Right ventricle myocardium inferior (tissue), 1 donor: ENCODE results near the gene SEMA4B. TPM values are rescaled to one million over a fixed set of nuclear protein-coding genes. Genes with fewer than 3 reads are reported as not detected.
A peak's percentile ranks its signal among the peaks of the same experiment; 100 is the strongest.
"Not testable (repeated sequence)": the region's sequence is repeated elsewhere in the genome, so short reads cannot be mapped to it uniquely, and the experiment has no call there.

Source experiments
- ATAC-seq: fragments of 200-7000 bp; cut with Tn5 transposase; one replicate; pipeline ENCODE4 v1.9.1; 2020; ENCODE audit warnings: mild to moderate bottlenecking, moderate library complexity
- DNase-seq: peaks from one replicate; pipeline ENCODE4 v3.0.0; 2021; ENCODE audit errors: missing footprints
- intact Hi-C: fragments of 100-400 bp; cut with DNase I; formaldehyde crosslinking; loops from one replicate; pipeline ENCODE4 v1.11.0; 2022
- total RNA-seq: library from RNA; stranded (reverse); fragmentation: NEBNext Ultra II Directional; extraction: Animal tissue kit (Norgen Biotek cat#: 25700); gene quantifications from one replicate; pipeline ENCODE4 v1.2.1, GENCODE V29; 2021
- donor health status: DM: no; HTN: yes; CAD: no; lungs with severe emphysema.

SEMA4B gene
- total RNA-seq, 1 donor from 2014 or later = 27.7 TPM

DNA sequence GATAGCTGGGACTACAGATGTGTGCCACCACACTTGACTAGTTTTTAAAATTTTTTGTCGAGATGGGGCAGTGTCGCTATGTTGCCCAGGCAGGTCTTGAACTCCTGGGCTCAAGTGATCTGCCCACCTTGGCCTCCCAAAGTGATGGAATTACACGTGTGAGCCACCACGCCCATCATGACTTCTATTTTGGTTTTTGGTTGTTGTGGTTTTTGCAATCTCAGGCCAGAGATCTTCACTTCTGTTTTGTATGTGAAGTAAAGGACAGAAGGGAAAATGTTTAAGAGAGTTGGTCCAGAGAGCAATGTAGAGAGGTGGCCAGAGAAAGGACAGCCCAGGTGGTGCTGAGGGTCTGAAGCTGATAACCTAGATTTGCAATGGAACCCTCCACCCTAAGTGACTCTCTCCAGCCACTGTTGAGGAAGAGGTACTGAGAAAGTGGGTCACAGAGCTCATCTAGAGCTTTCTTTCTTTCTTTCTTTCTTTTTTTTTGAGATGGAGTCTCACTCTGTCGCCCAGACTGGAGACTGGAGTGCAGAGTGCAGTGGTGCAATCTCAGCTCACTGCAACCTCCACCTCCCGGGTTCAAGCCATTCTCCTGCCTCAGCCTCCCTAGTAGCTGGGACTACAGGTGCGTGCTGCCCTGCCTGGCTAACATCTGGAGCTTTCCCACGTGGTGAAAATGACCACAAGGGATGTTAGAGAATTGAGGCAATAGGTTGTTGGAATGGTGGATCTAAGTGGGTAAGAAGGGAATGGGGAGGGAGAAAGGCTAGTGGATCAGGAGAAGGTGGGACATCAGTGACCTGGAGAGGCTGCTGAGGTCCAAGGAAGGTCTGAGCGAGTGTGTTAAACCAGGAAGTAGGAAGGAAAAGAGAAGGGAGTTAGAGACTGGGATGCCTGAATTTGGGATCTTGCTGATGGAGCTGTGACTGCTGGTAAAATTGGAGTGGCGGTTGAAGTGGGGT, 22.4 kb upstream of the SEMA4B start:
- ATAC-seq (no peak), DNase-seq (no peak)
- intact Hi-C loops = loop anchor here (5.0 kb wide), 1 partner anchor 54 kb away; the partner anchor contains the start of genes CIB1 and GDPGP1

DNA sequence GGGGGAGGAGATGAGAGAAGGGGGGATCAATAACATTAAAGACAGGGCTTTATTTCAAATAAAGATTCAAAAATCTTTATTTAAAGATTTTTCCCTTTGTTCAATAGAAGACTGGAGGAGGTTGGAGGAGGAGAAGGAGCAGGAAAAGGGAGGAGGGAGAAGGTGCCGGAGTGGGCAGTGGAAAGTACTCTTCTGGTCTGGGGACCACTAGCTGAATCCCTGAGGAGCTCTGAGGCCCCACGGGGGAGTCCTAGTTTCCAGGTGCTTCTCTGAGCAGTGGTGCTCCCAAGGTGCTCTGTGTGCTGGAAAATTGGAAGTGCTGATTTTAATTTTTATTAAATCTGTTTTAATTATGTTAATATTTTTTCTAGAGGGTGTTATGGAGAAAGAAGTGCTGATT, 19.4 kb upstream of the SEMA4B start:
- no peak for ATAC-seq
- DNase-seq = no peak
- intact Hi-C loops = no loop called here

GRCh38 chr15:90184119-90184785, 16.9 kb upstream of the SEMA4B start:
- intact Hi-C loops = loop anchor here (1.0 kb wide), 1 partner anchor 9 kb away; no protein-coding TSS in a partner anchor
- peak; percentile 85 for DNase-seq
- ATAC-seq = peak; percentile 85

GRCh38 chr15:90184786-90185704, 16.1 kb upstream of the SEMA4B start:
- DNase-seq (peak; percentile 82), ATAC-seq (peak; percentile 86)
- intact Hi-C loops = loop anchor here (1.0 kb wide), 1 partner anchor 10 kb away; no protein-coding TSS in a partner anchor

DNA sequence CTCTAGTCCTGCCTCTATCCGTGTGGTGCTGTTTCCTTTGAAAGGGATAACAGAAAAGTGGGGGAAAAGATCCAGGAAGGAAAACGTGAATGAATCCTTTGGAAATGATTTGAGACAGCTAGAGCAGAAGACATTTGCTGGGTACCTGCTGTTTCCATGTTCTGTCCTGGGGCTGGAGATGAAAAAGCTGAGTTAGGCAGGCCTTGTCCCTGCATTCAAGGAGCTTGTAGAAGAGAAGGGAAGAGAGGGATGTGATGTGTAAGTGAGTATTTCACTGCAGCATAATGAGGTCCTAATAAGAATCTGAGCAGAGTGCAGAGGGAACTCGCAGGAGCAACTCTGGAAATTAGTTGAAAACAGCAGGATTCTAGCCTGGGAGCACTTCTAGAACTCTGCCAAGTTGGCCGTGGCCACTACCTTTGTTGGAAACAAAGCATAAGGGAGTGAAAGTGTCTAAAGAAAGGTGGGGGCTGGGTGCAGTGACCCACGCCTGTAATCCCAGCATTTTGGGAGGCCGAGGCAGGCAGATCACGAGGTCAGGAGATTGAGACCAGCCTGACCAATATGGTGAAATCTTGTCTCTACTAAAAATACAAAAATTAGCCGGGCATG, 13.8 kb upstream of the SEMA4B start:
- ATAC-seq (no peak), DNase-seq (no peak)
- intact Hi-C loops = no loop called here

DNA sequence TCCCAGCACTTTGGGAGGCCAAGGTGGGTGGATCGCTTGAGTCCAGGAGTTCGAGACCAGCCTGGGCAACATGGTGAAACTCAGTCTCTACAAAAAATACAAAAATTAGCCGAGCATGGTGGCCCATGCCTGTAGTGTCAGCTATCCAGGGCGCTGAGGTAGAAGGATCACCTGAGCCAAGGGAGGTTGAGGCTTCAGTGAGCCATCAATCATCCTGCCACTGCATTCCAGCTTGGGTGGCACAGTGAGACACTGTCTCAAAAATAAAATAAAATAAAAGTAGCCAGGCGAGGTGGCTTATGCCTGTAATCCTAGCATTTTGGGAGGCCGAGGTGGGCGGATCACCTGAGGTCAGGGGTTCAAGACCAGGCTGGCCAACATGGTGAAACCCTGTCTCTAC, 13.1 kb upstream of the SEMA4B start:
- DNase-seq, ATAC-seq, intact Hi-C loops: not testable (repeated sequence)

GRCh38 chr15:90188914-90189748, 12.0 kb upstream of the SEMA4B start:
- DNase-seq = no peak
- intact Hi-C loops = no loop called here

DNA sequence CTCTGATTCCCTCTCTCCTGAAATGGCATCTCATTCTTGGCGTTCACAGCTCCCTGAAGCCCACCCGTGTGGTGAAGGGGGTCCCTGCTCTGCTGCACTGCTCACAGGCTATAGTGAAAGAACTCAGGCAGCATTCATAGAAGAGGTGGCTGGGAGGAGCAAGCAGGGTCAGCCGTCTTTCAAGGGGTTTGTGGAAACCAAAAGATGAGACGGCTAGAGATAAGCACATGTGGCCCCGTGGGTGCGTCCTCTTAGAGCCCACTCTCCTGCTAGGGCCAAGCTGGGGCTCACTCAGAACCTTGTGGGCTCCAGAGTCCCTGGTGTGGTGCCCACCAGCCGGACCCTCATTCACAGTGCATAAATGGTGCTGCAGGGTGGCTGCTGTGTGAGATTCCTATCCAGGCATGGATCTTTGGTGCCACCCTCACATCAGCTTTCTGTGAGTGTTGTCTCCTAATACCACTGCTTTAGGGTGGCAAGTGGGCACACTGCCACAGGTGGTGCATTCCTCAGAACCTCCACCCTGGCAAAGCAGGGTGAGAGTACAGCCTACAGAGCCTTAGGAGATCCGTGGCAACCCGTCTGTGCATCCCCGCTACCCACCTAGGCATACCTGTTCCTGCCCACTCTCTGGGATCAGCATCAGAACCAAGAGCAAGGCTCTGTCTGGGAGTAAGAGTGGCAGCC, 11.2 kb upstream of the SEMA4B start:
- intact Hi-C loops = no loop called here
- no peak for DNase-seq
- no peak for ATAC-seq

More at GRCh38 chr15:90188914-90189748, 12.0 kb upstream of the SEMA4B start:
- ATAC-seq = no peak

- no peak for ATAC-seq
- intact Hi-C loops = no loop called here
- DNase-seq = no peak
These were observed 10.4 kb upstream of the SEMA4B start for GRCh38 chr15:90190606-90191343.

- intact Hi-C loops = no loop called here
- ATAC-seq (no peak), DNase-seq (no peak)
These were observed 9.8 kb upstream of the SEMA4B start for GRCh38 chr15:90191344-90191687.

GRCh38 chr15:90191794-90192509, 9.2 kb upstream of the SEMA4B start:
- intact Hi-C loops = no loop called here
- ATAC-seq (peak; percentile 85), DNase-seq (peak; percentile 87)

DNA sequence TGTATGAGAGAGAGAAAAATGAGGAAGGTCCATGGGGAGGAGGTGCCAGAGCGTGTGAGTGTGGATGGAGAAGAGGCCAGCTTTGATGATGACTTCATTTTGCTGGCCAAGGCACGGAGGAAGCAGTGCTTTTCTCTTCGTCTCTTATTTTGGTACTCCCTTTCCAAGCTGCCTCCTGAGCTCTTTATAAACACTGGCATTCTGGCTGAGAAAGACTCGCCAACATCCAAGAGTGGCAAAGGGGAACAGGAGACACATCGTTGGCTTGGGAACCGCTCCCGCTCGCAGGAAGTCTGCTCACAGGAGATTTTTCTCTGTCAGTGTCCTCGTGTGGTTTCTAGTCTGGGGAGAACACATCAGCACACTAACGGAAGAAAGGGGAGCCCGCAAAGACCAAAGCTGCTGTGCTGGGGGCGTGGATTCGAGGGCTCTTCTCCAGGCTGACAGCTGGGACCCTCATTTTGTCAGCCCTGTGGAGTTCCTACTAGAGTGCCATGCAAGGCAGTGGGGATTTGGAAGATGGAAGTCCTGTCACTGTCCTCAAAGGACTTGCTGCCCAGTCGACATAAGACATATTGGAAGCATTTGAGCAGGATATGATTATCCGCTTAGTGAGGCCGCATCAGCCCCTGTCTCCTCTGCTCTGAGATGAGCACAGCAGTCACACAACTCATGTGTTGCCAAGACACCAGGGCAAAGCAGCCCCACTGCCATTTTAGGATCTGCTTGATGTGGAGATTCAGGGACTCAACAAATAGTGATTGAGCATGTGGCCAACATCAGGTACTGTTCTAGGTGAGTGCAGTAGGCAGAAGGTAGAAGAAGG, 8.0 kb upstream of the SEMA4B start:
- intact Hi-C loops = no loop called here
- DNase-seq (no peak), ATAC-seq (peak; percentile 61)

DNA sequence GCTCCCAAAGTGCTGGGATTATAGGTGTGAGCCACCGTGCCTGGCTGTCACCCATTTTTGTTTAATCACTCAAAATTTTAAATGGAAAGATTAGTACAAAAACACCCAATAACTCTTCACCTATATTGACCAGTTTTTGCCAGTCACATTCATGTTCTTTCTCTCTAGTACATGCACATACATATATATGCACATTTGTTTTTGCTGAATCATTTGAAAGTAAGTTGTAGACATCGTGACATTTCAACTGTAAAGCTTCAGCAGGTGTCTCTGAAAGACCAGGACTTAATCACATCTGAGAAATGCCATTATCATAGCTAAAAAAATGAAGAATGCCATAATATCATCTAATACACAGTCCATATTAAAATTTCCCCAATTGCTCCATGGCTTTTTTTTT, 6.5 kb upstream of the SEMA4B start:
- ATAC-seq (no peak), DNase-seq (no peak)
- intact Hi-C loops = no loop called here

DNA sequence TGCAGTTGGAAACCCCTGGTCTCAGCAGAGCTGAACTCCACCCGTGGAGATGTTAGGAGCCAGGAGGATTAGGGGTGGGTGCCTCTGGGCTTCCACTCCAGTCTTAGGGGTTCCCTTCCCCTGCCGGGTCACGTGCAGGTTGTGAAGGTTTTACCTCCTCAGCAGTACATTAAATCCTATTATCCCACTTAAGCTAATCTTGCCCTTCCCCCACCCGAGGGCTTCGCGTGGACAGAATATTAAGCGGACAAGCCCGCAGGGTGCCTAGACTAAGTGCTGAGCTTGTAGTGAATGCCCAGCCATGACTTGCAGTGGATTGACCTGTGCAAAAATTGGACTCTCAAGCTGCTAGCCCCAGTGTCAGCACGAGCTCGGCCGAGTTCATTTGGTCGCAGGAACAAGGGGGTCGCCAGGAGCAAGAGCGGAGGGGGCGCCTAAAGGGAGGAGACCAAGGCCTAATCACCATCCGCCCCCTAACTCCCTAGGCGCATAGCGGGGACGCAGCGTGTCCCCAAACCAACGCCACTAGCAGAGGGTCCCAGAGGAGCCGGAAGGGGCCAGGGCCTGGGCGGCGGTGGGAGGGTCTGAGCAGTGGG, 498 bp upstream of the SEMA4B start:
- intact Hi-C loops = no loop called here
- ATAC-seq = no peak
- DNase-seq = no peak

DNA sequence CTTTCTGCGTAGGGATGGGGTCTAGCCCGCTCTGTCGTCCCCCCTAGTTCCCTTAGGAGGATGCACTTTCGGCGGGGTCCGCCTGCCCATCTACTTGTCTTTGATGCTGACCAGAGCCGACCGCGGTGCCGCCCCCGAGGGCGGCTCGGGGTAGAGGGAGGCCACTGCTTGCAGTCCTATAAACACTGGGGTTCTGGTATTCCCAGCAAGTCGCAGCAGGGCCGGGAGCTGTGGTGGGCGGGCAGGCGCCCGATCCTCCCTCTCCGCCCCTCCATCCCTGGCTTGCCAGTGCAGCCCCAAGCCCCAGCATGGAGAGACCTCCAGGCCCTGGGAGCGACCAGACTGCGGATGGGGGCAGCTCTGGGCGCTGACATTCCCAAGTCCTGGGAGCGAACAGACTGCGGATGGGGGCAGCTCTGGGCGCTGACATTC, 830 bp downstream of the SEMA4B start:
- no peak for DNase-seq
- no peak for ATAC-seq
- intact Hi-C loops = no loop called here
